Neural cell (in vitro differentiated cells): ENCODE measurements around the gene SAMD8. TPM values are rescaled to one million over a fixed set of nuclear protein-coding genes. Genes with fewer than 3 reads are reported as not detected.

Source experiments
- H2AFZ ChIP-seq: fragments of 200-600, 300-800 bp; sonication (generic), shearing (Covaris generic); 2 replicates; pipeline ENCODE4 v1.6.0; 2014; ENCODE audit warnings: low read depth, mild to moderate bottlenecking, antibody characterized with exemption, low read length, moderate library complexity
- H3F3A ChIP-seq: fragments of 200-600 bp; shearing (Covaris generic); 2 replicates; pipeline ENCODE4 v1.6.1; 2016; ENCODE audit warnings: mild to moderate bottlenecking, moderate library complexity, mixed read lengths, antibody characterized with exemption, low read length; ENCODE audit not compliant: insufficient read depth, poor library complexity, severe bottlenecking
- H3K27ac ChIP-seq: fragments of 200-600, 300-800 bp; sonication (generic), shearing (Covaris generic); 2 replicates; pipeline ENCODE4 v1.5.1; 2014; ENCODE audit warnings: mild to moderate bottlenecking, low read length, moderate library complexity
- H3K27me3 ChIP-seq: fragments of 300-800, 200-600 bp; sonication (generic), shearing (Covaris generic); 2 replicates; pipeline ENCODE4 v1.6.0; 2014; ENCODE audit warnings: mild to moderate bottlenecking, low read depth, low read length, moderate library complexity; ENCODE audit not compliant: insufficient read depth
- H3K36me3 ChIP-seq: fragments of 300-800, 200-600 bp; sonication (generic), shearing (Covaris generic); 2 replicates; pipeline ENCODE4 v1.5.1; 2014; ENCODE audit warnings: mild to moderate bottlenecking, antibody characterized with exemption, low read length, moderate library complexity; ENCODE audit not compliant: insufficient read depth
- H3K4me2 ChIP-seq: fragments of 300-800, 200-600 bp; sonication (generic), shearing (Covaris generic); 2 replicates; pipeline ENCODE4 v1.6.0; 2014; ENCODE audit warnings: mild to moderate bottlenecking, low read length
- H3K4me3 ChIP-seq: fragments of 300-800, 200-600 bp; sonication (generic), shearing (Covaris generic); 2 replicates; pipeline ENCODE4 v1.5.1; 2014; ENCODE audit warnings: mild to moderate bottlenecking, low read length, moderate library complexity
- H3K79me2 ChIP-seq: fragments of 200-600 bp; shearing (Covaris generic); replicated peaks from 2 replicates; pipeline ENCODE4 v1.6.0; 2014; ENCODE audit warnings: mild to moderate bottlenecking, low read length, moderate library complexity; ENCODE audit not compliant: insufficient read depth
- H3K9ac ChIP-seq: fragments of 300-800, 200-600 bp; sonication (generic), shearing (Covaris generic); 2 replicates; pipeline ENCODE4 v1.6.1; 2016; ENCODE audit warnings: mild to moderate bottlenecking, low read length, mixed read lengths
- H3K9me2 ChIP-seq: fragments of 200-600 bp; shearing (Covaris generic); 2 replicates; pipeline ENCODE4 v1.6.1; 2016; ENCODE audit warnings: mild to moderate bottlenecking, low read length, mixed read lengths; ENCODE audit not compliant: insufficient read depth
- H3K9me3 ChIP-seq: fragments of 200-600, 300-800 bp; sonication (generic), shearing (Covaris generic); 2 replicates; pipeline ENCODE4 v1.6.1; 2016; ENCODE audit warnings: mild to moderate bottlenecking, mixed run types, low read length, moderate library complexity, mixed read lengths
- H4K20me1 ChIP-seq: fragments of 200-600 bp; shearing (Covaris generic); 2 replicates; pipeline ENCODE4 v1.6.1; 2016; ENCODE audit warnings: mild to moderate bottlenecking, mixed run types; ENCODE audit not compliant: insufficient read depth
- CTCF ChIP-seq: fragments of 450-650 bp; IDR thresholded peaks from 2 replicates; pipeline ENCODE4 v1.5.1; 2014; ENCODE audit warnings: antibody characterized with exemption, mild to moderate bottlenecking, moderate library complexity; ENCODE audit not compliant: poor library complexity, severe bottlenecking
- EP300 ChIP-seq: fragments of 450-650 bp; conservative IDR thresholded peaks from 2 replicates; pipeline ENCODE4 v1.6.1; 2014; ENCODE audit warnings: antibody characterized with exemption, mild to moderate bottlenecking, moderate library complexity; ENCODE audit not compliant: poor library complexity, severe bottlenecking
- EZH2 ChIP-seq: fragments of 200-600, 300-800 bp; shearing (Covaris generic), sonication (generic); IDR thresholded peaks from 2 replicates; pipeline ENCODE4 v1.6.1; 2014; ENCODE audit warnings: antibody characterized with exemption, low read length, borderline replicate concordance, mild to moderate bottlenecking; ENCODE audit not compliant: insufficient read depth, poor library complexity, severe bottlenecking
- MXI1 ChIP-seq: fragments of 450-650 bp; conservative IDR thresholded peaks from 2 replicates; pipeline ENCODE4 v1.6.1; 2014; ENCODE audit warnings: antibody characterized with exemption, mild to moderate bottlenecking; ENCODE audit not compliant: poor library complexity, severe bottlenecking
- POLR2AphosphoS5 ChIP-seq: IDR thresholded peaks from 2 replicates; pipeline ENCODE4 v1.6.1; 2012
- RAD21 ChIP-seq: fragments of 450-650 bp; conservative IDR thresholded peaks from 2 replicates; pipeline ENCODE4 v1.6.1; 2014; ENCODE audit warnings: antibody characterized with exemption, mild to moderate bottlenecking, moderate library complexity
- SMC3 ChIP-seq: fragments of 450-650 bp; conservative IDR thresholded peaks from 2 replicates; pipeline ENCODE4 v1.6.1; 2014; ENCODE audit warnings: antibody characterized with exemption, mild to moderate bottlenecking, moderate library complexity; ENCODE audit not compliant: poor library complexity
- polyA plus RNA-seq: library from polyadenylated mRNA; depleted of rRNA; stranded (reverse); fragments of >200 nt; gene quantifications from 2 replicates; pipeline ENCODE4 v1.2.3, GENCODE V29; 2014

Gene SAMD8
- polyA plus RNA-seq, 1 donor from 2014 or later: 32.9 TPM

GRCh38 chr10:75230600-75231038, 119.2 kb downstream of the SAMD8 start:
- no peak overlapping the region for H3K4me2 ChIP-seq
- H3K36me3 ChIP-seq: no peaks in the 10 kb centered on the region
- H3K27me3 ChIP-seq: peaks cover 9% of the 10 kb centered on the region
- no peaks in the 10 kb centered on the region for H3K9me3 ChIP-seq
- H4K20me1 ChIP-seq: no peaks in the 10 kb centered on the region
- H3K9ac ChIP-seq: no peak overlapping the region
- H2AFZ ChIP-seq: no peak overlapping the region
- H3K9me2 ChIP-seq: no peaks in the 10 kb centered on the region
- TF ChIP-seq RAD21 (peak; percentile 71), SMC3 (peak; percentile 88), MXI1 (no peak), EZH2 (no peak), EP300 (peak; percentile 64), POLR2AphosphoS5 (peak; percentile 39), CTCF (peak; percentile 92)
- H3F3A ChIP-seq: no peaks in the 10 kb centered on the region
- H3K4me3 ChIP-seq: no peak overlapping the region
- peaks cover 15% of the 10 kb centered on the region for H3K79me2 ChIP-seq
- no peak overlapping the region for H3K27ac ChIP-seq

Other genes with a start within 250 kb of the SAMD8 start
- 291 and 298 TPM in 2 replicates for gene VDAC2, start 99.1 kb downstream of the SAMD8 start, polyA plus RNA-seq
- 51.4 and 62.7 TPM in 2 replicates for gene COMTD1, start 124.3 kb downstream of the SAMD8 start, polyA plus RNA-seq